IMR-90 (cell line): Measurements from ENCODE around the gene SIPA1L3. TPM values are rescaled to one million over a fixed set of nuclear protein-coding genes. Genes with fewer than 3 reads are reported as not detected.

Experiments
- ATAC-seq: fragments of 200-7000 bp; cut with Tn5 transposase; 2 replicates; pipeline ENCODE4 v1.9.1; 2020; ENCODE audit warnings: low read depth, mild to moderate bottlenecking, moderate library complexity
- BruUV-seq: library from RNA; stranded (reverse); fragments of 400-500 nt; replicated peaks from 2 replicates; lab custom pipeline; 2021; lab: Mats Ljungman, UMichigan
- CTCF ChIA-PET: fragments of 300-600 bp; formaldehyde crosslinking; extraction: SDS; loops from one replicate; lab custom pipeline; 2021; ENCODE audit warnings: antibody characterized with exemption; lab: Yijun Ruan, JAX
- POLR2A ChIA-PET: fragments of 300-600 bp; sonication (Branson Sonifier 250); formaldehyde crosslinking; loops from one replicate; lab custom pipeline; 2022; ENCODE audit warnings: antibody characterized with exemption; ENCODE audit not compliant: unreplicated experiment; lab: Charles Lee
- DNase-seq: peaks from one replicate; pipeline ENCODE4 v3.0.0; 2013
- H2AFZ ChIP-seq: replicated peaks from 2 replicates; pipeline ENCODE3; 2013; ENCODE audit warnings: low read length, mild to moderate bottlenecking; ENCODE audit not compliant: poor library complexity
- H2AK5ac ChIP-seq: 2 replicates; pipeline ENCODE4 v1.6.1; 2013; ENCODE audit warnings: low read depth, low read length, inconsistent platforms
- H2AK9ac ChIP-seq: replicated peaks from 2 replicates; pipeline ENCODE3; 2013; ENCODE audit warnings: mild to moderate bottlenecking, low read depth, low read length, moderate library complexity; ENCODE audit not compliant: poor library complexity
- H2BK120ac ChIP-seq: 2 replicates; pipeline ENCODE4 v1.6.1; 2013; ENCODE audit warnings: low read depth, low read length, inconsistent platforms
- H2BK15ac ChIP-seq: 3 replicates; pipeline ENCODE4 v1.6.1; 2013; ENCODE audit warnings: low read depth, low read length, inconsistent platforms
- H2BK20ac ChIP-seq: 2 replicates; pipeline ENCODE4 v1.6.1; 2013; ENCODE audit warnings: low read depth, mild to moderate bottlenecking, inconsistent platforms, low read length, moderate library complexity
- H2BK5ac ChIP-seq: 2 replicates; pipeline ENCODE4 v1.6.1; 2013; ENCODE audit warnings: mild to moderate bottlenecking, low read depth, low read length, inconsistent platforms; ENCODE audit not compliant: poor library complexity, severe bottlenecking
- H3K14ac ChIP-seq: replicated peaks from 2 replicates; pipeline ENCODE4 v1.6.1; 2013; ENCODE audit warnings: low read depth, low read length, inconsistent platforms
- H3K18ac ChIP-seq: 2 replicates; pipeline ENCODE4 v1.6.1; 2013; ENCODE audit warnings: low read depth, low read length, control low read depth
- H3K23ac ChIP-seq: 2 replicates; pipeline ENCODE4 v1.6.1; 2013; ENCODE audit warnings: low read depth, low read length, inconsistent platforms
- H3K27ac ChIP-seq: 2 replicates; pipeline ENCODE4 v1.5.1; 2013; ENCODE audit warnings: mild to moderate bottlenecking, control low read depth, low read length; ENCODE audit not compliant: insufficient read depth
- H3K27me3 ChIP-seq: 2 replicates; pipeline ENCODE4 v1.6.1; 2013; ENCODE audit warnings: low read length; ENCODE audit not compliant: control insufficient read depth, insufficient read depth
- H3K36me3 ChIP-seq: 2 replicates; pipeline ENCODE4 v1.6.1; 2013; ENCODE audit warnings: low read length, mixed read lengths; ENCODE audit not compliant: control insufficient read depth, insufficient read depth
- H3K4ac ChIP-seq: 2 replicates; pipeline ENCODE4 v1.6.1; 2013; ENCODE audit warnings: low read depth, low read length, inconsistent platforms
- H3K4me1 ChIP-seq: 2 replicates; pipeline ENCODE4 v1.6.1; 2013; ENCODE audit warnings: low read length, mixed read lengths; ENCODE audit not compliant: control insufficient read depth, insufficient read depth
- H3K4me2 ChIP-seq: 2 replicates; pipeline ENCODE4 v1.6.1; 2013; ENCODE audit warnings: low read depth, mild to moderate bottlenecking, control low read depth, low read length, moderate library complexity
- H3K4me3 ChIP-seq: 2 replicates; pipeline ENCODE4 v1.5.1; 2013; ENCODE audit warnings: low read depth, mild to moderate bottlenecking, control low read depth, low read length, moderate library complexity; ENCODE audit not compliant: insufficient read depth
- H3K56ac ChIP-seq: 2 replicates; pipeline ENCODE4 v1.6.1; 2013; ENCODE audit warnings: low read length, inconsistent platforms; ENCODE audit not compliant: insufficient read depth; ENCODE audit errors: extremely low read depth
- H3K79me1 ChIP-seq, 2 experiments: 2 replicates each; pipeline ENCODE4 v1.6.1; 2013; ENCODE audit warnings: low read length in 2 of 2, inconsistent platforms in 1 of 2, low read depth in 1 of 2
- H3K9ac ChIP-seq: 2 replicates; pipeline ENCODE4 v1.6.1; 2013; ENCODE audit warnings: low read depth, low read length, control low read depth
- H3K9me1 ChIP-seq: 2 replicates; pipeline ENCODE4 v1.6.1; 2013; ENCODE audit warnings: low read length, inconsistent platforms; ENCODE audit not compliant: insufficient read depth
- H3K9me3 ChIP-seq: 2 replicates; pipeline ENCODE4 v1.6.1; 2013; ENCODE audit warnings: low read length; ENCODE audit not compliant: control insufficient read depth, insufficient read depth
- H4K20me1 ChIP-seq: 2 replicates; pipeline ENCODE4 v1.6.1; 2013; ENCODE audit warnings: low read length, inconsistent platforms; ENCODE audit not compliant: insufficient read depth
- H4K5ac ChIP-seq: 2 replicates; pipeline ENCODE4 v1.6.1; 2013; ENCODE audit warnings: mild to moderate bottlenecking, low read depth, low read length, control low read depth
- H4K8ac ChIP-seq, 2 experiments: 2 replicates each; pipeline ENCODE4 v1.6.1; 2013; ENCODE audit warnings: low read depth in 2 of 2, low read length in 2 of 2, control low read depth in 1 of 2, inconsistent platforms in 1 of 2
- H4K91ac ChIP-seq: 2 replicates; pipeline ENCODE4 v1.6.1; 2013; ENCODE audit warnings: low read depth, low read length, inconsistent platforms; ENCODE audit not compliant: insufficient read depth
- FOS ChIP-seq: fragments of 150-350 bp; IDR thresholded peaks from 2 replicates; pipeline ENCODE4 v1.6.1; 2016; ENCODE audit warnings: low read depth, low read length
- MAFK ChIP-seq: IDR thresholded peaks from 2 replicates; pipeline ENCODE4 v1.6.1; 2012; ENCODE audit warnings: low read depth, low read length, improper control_type of control experiment
- POLR2A ChIP-seq: IDR thresholded peaks from 2 replicates; pipeline ENCODE4 v1.6.1; 2012; ENCODE audit warnings: mild to moderate bottlenecking, low read depth, low read length
- RCOR1 ChIP-seq: IDR thresholded peaks from 2 replicates; pipeline ENCODE4 v1.6.1; 2012; ENCODE audit warnings: mild to moderate bottlenecking, low read length, improper control_type of control experiment; ENCODE audit not compliant: insufficient replicate concordance
- WGBS, 2 experiments: methylation state at CpG; one replicate each; pipeline versions ENCODE4 v1.1.5 to v1.1.7; 2013; ENCODE audit warnings: missing lambda C conversion rate in 2 of 2; ENCODE audit not compliant: insufficient read length in 1 of 2; ENCODE audit errors: extremely low coverage in 2 of 2; 5-methylcytosine and 5-hydroxymethylcytosine counted together
- dilution Hi-C: fragments of 300-500 bp; cut with HindIII; formaldehyde crosslinking; loops from one replicate; pipeline ENCODE4 v1.14.3; 2018; ENCODE audit warnings: low sequenced_read_pairs; ENCODE audit not compliant: unreplicated experiment
- in situ Hi-C: fragments of 300-500 bp; cut with MboI; formaldehyde crosslinking; loops from 3 replicates; pipeline ENCODE4 v1.14.3; 2019; ENCODE audit warnings: low sequenced_read_pairs, inconsistent platforms, mixed read lengths
- intact Hi-C: fragments of 100-400 bp; cut with micrococcal nuclease; formaldehyde crosslinking; loops from 2 replicates; pipeline ENCODE4 v1.10.0; 2022
- polyA plus RNA-seq, 3 experiments: library from polyadenylated mRNA; depleted of rRNA; stranded (reverse); fragments of >200 nt; gene quantifications; 2 replicates each; pipeline ENCODE4 v1.2.3, GENCODE V29; 2012; ENCODE audit warnings: low replicate concordance in 1 of 3
- total RNA-seq: library from RNA; depleted of rRNA; stranded (reverse); fragments of >200 nt; gene quantifications from 2 replicates; pipeline ENCODE4 v1.2.3, GENCODE V29; 2012

Gene SIPA1L3
- total and polyA plus RNA-seq, 2 of the 4 experiments (the other 2 are of a cell fraction): 4.1 to 9.4 TPM

- TF ChIP-seq RCOR1: no peak
Observed at GRCh38 chr19:37928527-37929286, 21.7 kb downstream of the SIPA1L3 start (continued).

GRCh38 chr19:37929355-37929923 lies 22.4 kb downstream of the SIPA1L3 start:
- dilution Hi-C loops (no loop called here), intact Hi-C loops (no loop called here), in situ Hi-C loops (no loop called here)
- H3K4ac ChIP-seq: no peak overlapping the region
- H4K20me1 ChIP-seq: peaks cover 40% of the 10 kb centered on the region
- ChIA-PET POLR2A (no interaction called here), CTCF (no interaction called here)
- H4K8ac ChIP-seq: no peak overlapping the region
- no peak overlapping the region for H3K9ac ChIP-seq
- no peak overlapping the region for H3K18ac ChIP-seq
- no peak overlapping the region for H4K91ac ChIP-seq
- H2BK5ac ChIP-seq: no peak overlapping the region
- H3K4me2 ChIP-seq: no peak overlapping the region
- H3K79me1 ChIP-seq: peaks cover 33 to 85% of the 10 kb centered on the region in 2 experiments
- peaks cover 11% of the 10 kb centered on the region for H3K4me1 ChIP-seq
- H2BK20ac ChIP-seq: no peak overlapping the region
- no peak for TF ChIP-seq FOS
- TF ChIP-seq POLR2A: no peak
- TF ChIP-seq MAFK: no peak
- ATAC-seq: no peak
- peaks cover 3% of the 10 kb centered on the region for H3K9me3 ChIP-seq
- no peak overlapping the region for H2BK15ac ChIP-seq
- no peak overlapping the region for H2AFZ ChIP-seq
- DNase-seq: no peak
- no peak overlapping the region for H4K5ac ChIP-seq
- H2AK5ac ChIP-seq: no peak overlapping the region
- no peak overlapping the region for H3K27ac ChIP-seq
- H3K4me3 ChIP-seq: no peak overlapping the region
- H3K14ac ChIP-seq: no peak overlapping the region
- H3K23ac ChIP-seq: no peak overlapping the region
- H3K36me3 ChIP-seq: 0 out of 2 replicates have a peak, but pooled peaks cover 1% of the 10 kb centered on the region
- no peaks in the 10 kb centered on the region for H3K27me3 ChIP-seq
- WGBS, 2 experiments: no CpG with 5 or more reads among the region's 4 CpGs
- H2BK120ac ChIP-seq: no peak overlapping the region
- no TSS peak for BruUV-seq
- no peak overlapping the region for H2AK9ac ChIP-seq
- peaks cover 9% of the 10 kb centered on the region for H3K9me1 ChIP-seq
- no peak overlapping the region for H3K56ac ChIP-seq
